HCT116 (cell line): ENCODE data around the gene PTPRF. TPM values are rescaled to one million over a fixed set of nuclear protein-coding genes. Genes with fewer than 3 reads are reported as not detected.

Experiments
- ATAC-seq: fragments of 200-7000 bp; cut with Tn5 transposase; 2 replicates; pipeline ENCODE4 v1.9.1; 2020; ENCODE audit warnings: mild to moderate bottlenecking, moderate library complexity
- BruUV-seq: library from RNA; stranded (reverse); fragments of 400-500 nt; replicated peaks from 2 replicates; lab custom pipeline; 2021; lab: Mats Ljungman, UMichigan
- CTCF ChIA-PET: fragments of 300-600 bp; sonication (Branson Sonifier 250); formaldehyde crosslinking; loops from one replicate; lab custom pipeline; 2021; ENCODE audit warnings: antibody characterized with exemption; lab: Charles Lee
- POLR2A ChIA-PET: fragments of 300-600, 350-600 bp; sonication (Branson Sonifier 250); formaldehyde crosslinking; loops from one replicate; lab custom pipeline; 2021; ENCODE audit warnings: antibody characterized with exemption; lab: Charles Lee
- RAD21 ChIA-PET, 2 experiments: fragments of 300-600 bp; sonication (Branson Sonifier 250); formaldehyde crosslinking; loops; one replicate each; lab custom pipeline; 2023; ENCODE audit warnings: low total read pairs in 2 of 2; ENCODE audit not compliant: uncharacterized antibody in 2 of 2, unreplicated experiment in 2 of 2, low non-redundant PET in 1 of 2; lab: Charles Lee
- DNase-seq: peaks from one replicate; pipeline ENCODE4 v3.0.0-alpha.2; 2010; ENCODE audit warnings: low read depth, low spot score
- H2AFZ ChIP-seq: fragments of 200-600 bp; shearing (Covaris generic), sonication (generic); 2 replicates; pipeline ENCODE4 v1.6.1; 2017; ENCODE audit warnings: low read depth, mixed run types, mixed read lengths, antibody characterized with exemption, low read length; ENCODE audit not compliant: poor library complexity, severe bottlenecking
- H3K27ac ChIP-seq: 2 replicates; pipeline ENCODE4 v1.5.1; 2012; ENCODE audit warnings: low read depth, low read length
- H3K27me3 ChIP-seq: fragments of 200-600 bp; sonication (generic); 2 replicates; pipeline ENCODE4 v1.6.1; 2016; ENCODE audit warnings: mixed run types, low read length, mixed read lengths; ENCODE audit not compliant: insufficient read depth
- H3K36me3 ChIP-seq, 2 experiments: fragments of 200-500 bp in 1 of 2; fragments of 200-600 bp in 1 of 2; sonication (Bioruptor generic) in 1 of 2; sonication (generic) in 1 of 2; 2 replicates each; pipeline versions ENCODE4 v1.5.1 to v1.6.1; 2014 to 2016; ENCODE audit warnings: low read length in 2 of 2, inconsistent platforms in 1 of 2, mixed read lengths in 1 of 2, mixed run types in 1 of 2; ENCODE audit not compliant: insufficient read depth in 2 of 2, control insufficient read depth in 1 of 2
- H3K4me1 ChIP-seq, 2 experiments: fragments of 200-600 bp in 1 of 2; sonication (generic) in 1 of 2; 2 replicates each; pipeline versions ENCODE4 v1.5.1 to v1.6.1; 2012 to 2017; ENCODE audit warnings: low read length in 2 of 2, inconsistent platforms in 1 of 2, mild to moderate bottlenecking in 1 of 2, mixed read lengths in 1 of 2, mixed run types in 1 of 2, moderate library complexity in 1 of 2; ENCODE audit not compliant: insufficient read depth in 2 of 2, control insufficient read depth in 1 of 2
- H3K4me2 ChIP-seq: fragments of 200-600 bp; sonication (generic); 2 replicates; pipeline ENCODE4 v1.6.1; 2017; ENCODE audit warnings: mixed run types, low read length, mixed read lengths
- H3K4me3 ChIP-seq, 2 experiments: fragments of 200-600 bp in 1 of 2; sonication (generic) in 1 of 2; replicated peaks in 1 of 2; 2 replicates each; pipeline ENCODE4 v1.5.1; 2011 to 2016; ENCODE audit warnings: low read length in 2 of 2, control low read depth in 1 of 2, low read depth in 1 of 2, mild to moderate bottlenecking in 1 of 2, mixed read lengths in 1 of 2, mixed run types in 1 of 2
- H3K79me2 ChIP-seq: fragments of 200-600 bp; sonication (generic); 2 replicates; pipeline ENCODE4 v1.6.1; 2017; ENCODE audit warnings: mild to moderate bottlenecking, mixed run types, low read length, moderate library complexity, mixed read lengths; ENCODE audit not compliant: insufficient read depth
- H3K9ac ChIP-seq: fragments of 200-600 bp; sonication (generic); 2 replicates; pipeline ENCODE4 v1.6.1; 2016; ENCODE audit warnings: low read length, mixed read lengths
- H3K9me2 ChIP-seq: fragments of 200-600 bp; sonication (generic), shearing (Covaris generic); 2 replicates; pipeline ENCODE4 v1.6.1; 2017; ENCODE audit warnings: mixed run types, mild to moderate bottlenecking, moderate library complexity; ENCODE audit not compliant: insufficient read depth
- H3K9me3 ChIP-seq, 2 experiments: fragments of 200-500 bp in 1 of 2; fragments of 200-600 bp in 1 of 2; sonication (Bioruptor generic) in 1 of 2; sonication (generic) in 1 of 2; 2 replicates each; pipeline ENCODE4 v1.6.1; 2014 to 2017; ENCODE audit warnings: low read length in 2 of 2, mixed read lengths in 2 of 2, inconsistent platforms in 1 of 2, low read depth in 1 of 2, mild to moderate bottlenecking in 1 of 2, mixed run types in 1 of 2, moderate library complexity in 1 of 2; ENCODE audit not compliant: control insufficient read depth in 1 of 2, insufficient read depth in 1 of 2
- H4K20me1 ChIP-seq: fragments of 200-600 bp; sonication (generic), shearing (Covaris generic); 2 replicates; pipeline ENCODE4 v1.6.1; 2017; ENCODE audit warnings: mixed run types, mild to moderate bottlenecking, moderate library complexity; ENCODE audit not compliant: insufficient read depth
- CBX3 ChIP-seq: IDR thresholded peaks from 2 replicates; pipeline ENCODE4 v1.6.1; 2012; ENCODE audit warnings: low read depth
- CEBPB ChIP-seq: IDR thresholded peaks from 2 replicates; pipeline ENCODE4 v1.6.1; 2012; ENCODE audit warnings: low read depth
- EGR1 ChIP-seq: IDR thresholded peaks from 2 replicates; pipeline ENCODE4 v1.6.1; 2012; ENCODE audit warnings: low read depth
- ELF1 ChIP-seq: IDR thresholded peaks from 2 replicates; pipeline ENCODE4 v1.6.1; 2012; ENCODE audit warnings: low read depth, borderline replicate concordance
- EZH2phosphoT487 ChIP-seq: fragments of 200-600 bp; IDR thresholded peaks from 2 replicates; pipeline ENCODE4 v1.6.1; 2018; ENCODE audit warnings: antibody characterized with exemption, borderline replicate concordance
- JUND ChIP-seq: IDR thresholded peaks from 2 replicates; pipeline ENCODE4 v1.6.1; 2012
- POLR2A ChIP-seq: IDR thresholded peaks from 2 replicates; pipeline ENCODE4 v1.7.0; 2011; ENCODE audit warnings: borderline replicate concordance; ENCODE audit not compliant: insufficient read depth, insufficient read length; ENCODE audit errors: extremely low read depth
- POLR2AphosphoS5 ChIP-seq: IDR thresholded peaks from 2 replicates; pipeline ENCODE4 v1.6.1; 2011; ENCODE audit warnings: mild to moderate bottlenecking, low read depth, low read length, moderate library complexity
- SRF ChIP-seq: IDR thresholded peaks from 2 replicates; pipeline ENCODE4 v1.6.1; 2012; ENCODE audit warnings: low read depth
- ZBTB33 ChIP-seq: IDR thresholded peaks from 2 replicates; pipeline ENCODE4 v1.6.1; 2011; ENCODE audit warnings: mild to moderate bottlenecking, low read length, moderate library complexity; ENCODE audit not compliant: insufficient replicate concordance; ENCODE audit errors: extremely low read depth
- ZNF274 ChIP-seq: fragments of 200-500 bp; sonication (Bioruptor generic); IDR thresholded peaks from 2 replicates; pipeline ENCODE4 v1.6.1; 2014; ENCODE audit warnings: mild to moderate bottlenecking, low read depth, low read length, inconsistent platforms
- intact Hi-C: fragments of 100-400 bp; cut with micrococcal nuclease; formaldehyde crosslinking; loops from 2 replicates; pipeline ENCODE4 v1.10.0; 2022
- total RNA-seq: library from RNA; stranded (reverse); gene quantifications from one replicate; pipeline ENCODE4 v1.2.1, GENCODE V29; 2021; ENCODE audit not compliant: unreplicated experiment

The PTPRF gene
- total RNA-seq, 1 experiment from 2014 or later: 224 TPM

GRCh38 chr1:43668956-43669355 is 138.3 kb downstream of the PTPRF start:
- peaks cover 51 to 77% of the 10 kb centered on the region in 2 experiments for H3K36me3 ChIP-seq
- no peaks in the 10 kb centered on the region for H3K4me1 ChIP-seq
- no peaks in the 10 kb centered on the region for H3K9me3 ChIP-seq
- ChIA-PET RAD21 (no interaction called here), POLR2A (interaction anchor here (1.0 kb wide), 1 partner anchor 18 kb away, joined by 5 read pairs; the partner anchor contains the start of gene KDM4A), CTCF (no interaction called here)
- no peaks in the 10 kb centered on the region for H3K9me2 ChIP-seq
- H3K4me3 ChIP-seq: no peak overlapping the region
- H4K20me1 ChIP-seq: no peaks in the 10 kb centered on the region
- H3K79me2 ChIP-seq: no peaks in the 10 kb centered on the region
- no peak overlapping the region for H3K9ac ChIP-seq
- no peak overlapping the region for H3K4me2 ChIP-seq
- intact Hi-C loops: no loop called here
- no peak for DNase-seq
- TF ChIP-seq SRF: no peak
- TF ChIP-seq EGR1: no peak
- no peak for TF ChIP-seq ELF1
- no peak for TF ChIP-seq POLR2A
- no peak for TF ChIP-seq ZBTB33
- TF ChIP-seq ZNF274: no peak
- no peak for TF ChIP-seq CEBPB
- TF ChIP-seq CBX3: no peak
- no peak for TF ChIP-seq POLR2AphosphoS5
- no peak for TF ChIP-seq EZH2phosphoT487
- no peak for TF ChIP-seq JUND
- no peak overlapping the region for H3K27ac ChIP-seq
- no peak overlapping the region for H2AFZ ChIP-seq
- no TSS peak for BruUV-seq
- no peak for ATAC-seq
- H3K27me3 ChIP-seq: no peaks in the 10 kb centered on the region
